K562 (cell line): ENCODE measurements around the gene CLIC3. TPM values are rescaled to one million over a fixed set of nuclear protein-coding genes. Genes with fewer than 3 reads are reported as not detected.

ENCODE experiments used
- CBX8 ChIP-seq: fragments of 200-600 bp; sonication (generic); IDR thresholded peaks from 2 replicates; pipeline ENCODE4 v1.6.1; 2012; ENCODE audit warnings: borderline replicate concordance, mixed run types, low read depth, mild to moderate bottlenecking, moderate library complexity, mixed read lengths, low read length, control low read depth, inconsistent platforms; ENCODE audit not compliant: poor library complexity, severe bottlenecking; ENCODE audit errors: extremely low read depth
- CCNT2 ChIP-seq: IDR thresholded peaks from 2 replicates; pipeline ENCODE4 v1.6.1; 2011; ENCODE audit warnings: borderline replicate concordance, low read depth, mild to moderate bottlenecking, moderate library complexity, mixed read lengths, low read length; ENCODE audit not compliant: insufficient read length; ENCODE audit errors: extremely low read depth
- FOXJ2 ChIP-seq: fragments of 200-800 bp; sonication (Bioruptor generic); IDR thresholded peaks from 2 replicates; pipeline ENCODE4 v1.6.1; 2016; ENCODE audit warnings: missing genetic modification characterization, missing compliant biosample characterization
- HNRNPK ChIP-seq: fragments of 200-400 bp; formaldehyde crosslinking; IDR thresholded peaks from one replicate; pipeline ENCODE4 v1.6.1; 2018; ENCODE audit warnings: mild to moderate bottlenecking, low read depth, low read length; ENCODE audit not compliant: poor library complexity, severe bottlenecking
- ILF3 ChIP-seq: fragments of 450-650 bp; IDR thresholded peaks from 2 replicates; pipeline ENCODE4 v1.6.1; 2018; ENCODE audit warnings: antibody characterized with exemption, mild to moderate bottlenecking, moderate library complexity, borderline replicate concordance
- JUND ChIP-seq, 2 experiments: IDR thresholded peaks; 2 replicates in 1 of 2; 3 replicates in 1 of 2; pipeline ENCODE4 v1.6.1; 2011; ENCODE audit warnings: borderline replicate concordance in 2 of 2, low read depth in 2 of 2, low read length in 2 of 2, improper control_type of control experiment in 1 of 2, missing biosample characterization in 1 of 2, missing genetic modification characterization in 1 of 2, missing genetic modification reagents in 1 of 2
- KAT7 ChIP-seq: sonication (generic); formaldehyde crosslinking; IDR thresholded peaks from 2 replicates; pipeline ENCODE4 v1.8.0; 2022; ENCODE audit warnings: missing genetic modification reagents, mild to moderate bottlenecking, borderline replicate concordance
- KLF16 ChIP-seq: IDR thresholded peaks from 2 replicates; pipeline ENCODE4 v1.6.1; 2016; ENCODE audit warnings: antibody characterized with exemption
- MED1 ChIP-seq: sonication (generic); formaldehyde crosslinking; IDR thresholded peaks from 2 replicates; pipeline ENCODE4 v1.8.1; 2023; ENCODE audit warnings: missing genetic modification reagents, borderline replicate concordance
- SMARCB1 ChIP-seq: IDR thresholded peaks from 2 replicates; pipeline ENCODE4 v1.6.1; 2011; ENCODE audit warnings: improper control_type of control experiment, low read depth; ENCODE audit not compliant: insufficient read length
- SNAPC5 ChIP-seq: fragments of 250-450 bp; sonication (Bioruptor Pico); IDR thresholded peaks from 2 replicates; pipeline ENCODE4 v1.8.0; 2021; ENCODE audit warnings: moderate library complexity, mild to moderate bottlenecking, inconsistent platforms
- XRCC5 ChIP-seq: fragments of 200-400 bp; formaldehyde crosslinking; IDR thresholded peaks from 2 replicates; pipeline ENCODE4 v1.6.1; 2017; ENCODE audit warnings: low read depth, mild to moderate bottlenecking, low read length
- ZKSCAN3 ChIP-seq: fragments of 250-450 bp; sonication (Bioruptor Pico); IDR thresholded peaks from 2 replicates; pipeline ENCODE4 v1.4.0; 2020
- ZNF431 ChIP-seq: sonication (generic); formaldehyde crosslinking; IDR thresholded peaks from 2 replicates; pipeline ENCODE4 v1.8.0; 2022; ENCODE audit warnings: mild to moderate bottlenecking, missing genetic modification reagents
- ZNF785 ChIP-seq: fragments of 250-450 bp; sonication (Bioruptor Pico); IDR thresholded peaks from 2 replicates; pipeline ENCODE4 v1.4.0; 2020; ENCODE audit warnings: mild to moderate bottlenecking
- polyA plus RNA-seq, 8 experiments: library from polyadenylated mRNA; depleted of rRNA in 4 of 8; stranded (reverse) in 5 of 8; unstranded in 3 of 8; fragments of >200 nt; fragmentation: Nextera tagmentation in 2 of 8; fragmentation: Illumina TruSeq in 1 of 8; extraction: Ambion mirVana in 2 of 8; extraction: Trizol in 1 of 8; gene quantifications; 2 replicates each; pipeline versions ENCODE4 v1.2.1 to v1.2.3, GENCODE V29; 2011 to 2014; ENCODE audit warnings: inconsistent platforms in 1 of 8, missing spikeins in 1 of 8
- total RNA-seq, 7 experiments: library from RNA; depleted of rRNA in 6 of 7; stranded (reverse); fragments of >200 nt in 6 of 7; fragmentation: Illumina TruSeq in 2 of 7; extraction: Trizol in 2 of 7; gene quantifications; 2 replicates each; pipeline versions ENCODE4 v1.2.1 to v1.2.3, GENCODE V29; 2011 to 2021; ENCODE audit warnings: low replicate concordance in 1 of 7
- TF ChIP-seq, protein P1 (sequence below), 2 experiments: IDR thresholded peaks; 2 replicates each; pipeline ENCODE4 v1.6.1; 2012; ENCODE audit warnings: improper control_type of control experiment in 2 of 2, low read depth in 2 of 2, low read length in 2 of 2, borderline replicate concordance in 1 of 2
- TF ChIP-seq, protein P2 (sequence below): fragments of 450-650 bp; conservative IDR thresholded peaks from 2 replicates; pipeline ENCODE4 v1.6.1; 2016; ENCODE audit warnings: missing genetic modification characterization, low read depth, mild to moderate bottlenecking, missing compliant biosample characterization, moderate library complexity
- TF ChIP-seq, protein P3 (sequence below), 2 experiments: fragments of 200-800 bp in 1 of 2; sonication (Bioruptor generic) in 1 of 2; sonication (generic) in 1 of 2; formaldehyde crosslinking in 1 of 2; IDR thresholded peaks in 1 of 2; conservative IDR thresholded peaks in 1 of 2; 2 replicates each; pipeline versions ENCODE4 v1.5.0 to v1.6.1; 2016 to 2020; ENCODE audit warnings: missing compliant biosample characterization in 1 of 2, missing genetic modification characterization in 1 of 2, missing genetic modification reagents in 1 of 2
- TF ChIP-seq, protein P4 (sequence below): sonication (generic); formaldehyde crosslinking; IDR thresholded peaks from 2 replicates; pipeline ENCODE4 v1.8.0; 2022; ENCODE audit warnings: mild to moderate bottlenecking, low read depth, missing genetic modification reagents

CLIC3 gene
- total and polyA plus RNA-seq, 9 of the 15 experiments (the other 6 are each of a cell fraction or from before 2014, with no cell fraction given) = 0.27 to 0.29 TPM; not detected in 7

GRCh38 chr9:136996361-136997292 is at the start of gene CLIC3 (continued):
- TF ChIP-seq, protein P1, sequence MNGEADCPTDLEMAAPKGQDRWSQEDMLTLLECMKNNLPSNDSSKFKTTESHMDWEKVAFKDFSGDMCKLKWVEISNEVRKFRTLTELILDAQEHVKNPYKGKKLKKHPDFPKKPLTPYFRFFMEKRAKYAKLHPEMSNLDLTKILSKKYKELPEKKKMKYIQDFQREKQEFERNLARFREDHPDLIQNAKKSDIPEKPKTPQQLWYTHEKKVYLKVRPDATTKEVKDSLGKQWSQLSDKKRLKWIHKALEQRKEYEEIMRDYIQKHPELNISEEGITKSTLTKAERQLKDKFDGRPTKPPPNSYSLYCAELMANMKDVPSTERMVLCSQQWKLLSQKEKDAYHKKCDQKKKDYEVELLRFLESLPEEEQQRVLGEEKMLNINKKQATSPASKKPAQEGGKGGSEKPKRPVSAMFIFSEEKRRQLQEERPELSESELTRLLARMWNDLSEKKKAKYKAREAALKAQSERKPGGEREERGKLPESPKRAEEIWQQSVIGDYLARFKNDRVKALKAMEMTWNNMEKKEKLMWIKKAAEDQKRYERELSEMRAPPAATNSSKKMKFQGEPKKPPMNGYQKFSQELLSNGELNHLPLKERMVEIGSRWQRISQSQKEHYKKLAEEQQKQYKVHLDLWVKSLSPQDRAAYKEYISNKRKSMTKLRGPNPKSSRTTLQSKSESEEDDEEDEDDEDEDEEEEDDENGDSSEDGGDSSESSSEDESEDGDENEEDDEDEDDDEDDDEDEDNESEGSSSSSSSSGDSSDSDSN (IDR thresholded peaks at IDR 0.05; ENCODE audit: borderline replicate concordance in 1 of 2, low read depth in 2 of 2, low read length in 2 of 2) = no peak
- TF ChIP-seq XRCC5 (no peak), CBX8 (no peak), SNAPC5 (CRISPR knock-in tag) (no peak), KAT7 (CRISPR knock-in tag) (no peak), MED1 (no peak), ZNF431 (no peak), HNRNPK (no peak), ZNF785 (no peak), KLF16 (no peak), FOXJ2 (tag) (no peak), ILF3 (no peak), CCNT2 (peak; percentile 11), JUND (IDR thresholded peaks at IDR 0.05; ENCODE audit: borderline replicate concordance, low read depth, low read length) (no peak), JUND (tag; IDR thresholded peaks at IDR 0.05; ENCODE audit: borderline replicate concordance, low read depth, low read length) (no peak), SMARCB1 (no peak), ZKSCAN3 (no peak)
- TF ChIP-seq, protein P2, sequence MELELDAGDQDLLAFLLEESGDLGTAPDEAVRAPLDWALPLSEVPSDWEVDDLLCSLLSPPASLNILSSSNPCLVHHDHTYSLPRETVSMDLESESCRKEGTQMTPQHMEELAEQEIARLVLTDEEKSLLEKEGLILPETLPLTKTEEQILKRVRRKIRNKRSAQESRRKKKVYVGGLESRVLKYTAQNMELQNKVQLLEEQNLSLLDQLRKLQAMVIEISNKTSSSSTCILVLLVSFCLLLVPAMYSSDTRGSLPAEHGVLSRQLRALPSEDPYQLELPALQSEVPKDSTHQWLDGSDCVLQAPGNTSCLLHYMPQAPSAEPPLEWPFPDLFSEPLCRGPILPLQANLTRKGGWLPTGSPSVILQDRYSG (tag) = no peak
- TF ChIP-seq, protein P3, sequence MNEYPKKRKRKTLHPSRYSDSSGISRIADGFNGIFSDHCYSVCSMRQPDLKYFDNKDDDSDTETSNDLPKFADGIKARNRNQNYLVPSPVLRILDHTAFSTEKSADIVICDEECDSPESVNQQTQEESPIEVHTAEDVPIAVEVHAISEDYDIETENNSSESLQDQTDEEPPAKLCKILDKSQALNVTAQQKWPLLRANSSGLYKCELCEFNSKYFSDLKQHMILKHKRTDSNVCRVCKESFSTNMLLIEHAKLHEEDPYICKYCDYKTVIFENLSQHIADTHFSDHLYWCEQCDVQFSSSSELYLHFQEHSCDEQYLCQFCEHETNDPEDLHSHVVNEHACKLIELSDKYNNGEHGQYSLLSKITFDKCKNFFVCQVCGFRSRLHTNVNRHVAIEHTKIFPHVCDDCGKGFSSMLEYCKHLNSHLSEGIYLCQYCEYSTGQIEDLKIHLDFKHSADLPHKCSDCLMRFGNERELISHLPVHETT (CRISPR knock-in tag; conservative IDR thresholded peaks at IDR 0.05 in 1 of 2, IDR thresholded peaks at IDR 0.05 in 1 of 2) = no peak
- TF ChIP-seq, protein P4, sequence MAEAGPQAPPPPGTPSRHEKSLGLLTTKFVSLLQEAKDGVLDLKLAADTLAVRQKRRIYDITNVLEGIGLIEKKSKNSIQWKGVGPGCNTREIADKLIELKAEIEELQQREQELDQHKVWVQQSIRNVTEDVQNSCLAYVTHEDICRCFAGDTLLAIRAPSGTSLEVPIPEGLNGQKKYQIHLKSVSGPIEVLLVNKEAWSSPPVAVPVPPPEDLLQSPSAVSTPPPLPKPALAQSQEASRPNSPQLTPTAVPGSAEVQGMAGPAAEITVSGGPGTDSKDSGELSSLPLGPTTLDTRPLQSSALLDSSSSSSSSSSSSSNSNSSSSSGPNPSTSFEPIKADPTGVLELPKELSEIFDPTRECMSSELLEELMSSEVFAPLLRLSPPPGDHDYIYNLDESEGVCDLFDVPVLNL (CRISPR knock-in tag) = no peak
